Fibroblast of skin of back (primary cell): ENCODE measurements around the gene AUTS2.

ENCODE experiments used
- DNase-seq: peaks from one replicate; pipeline ENCODE4 v3.0.0-alpha.2; 2013

Gene AUTS2

DNA sequence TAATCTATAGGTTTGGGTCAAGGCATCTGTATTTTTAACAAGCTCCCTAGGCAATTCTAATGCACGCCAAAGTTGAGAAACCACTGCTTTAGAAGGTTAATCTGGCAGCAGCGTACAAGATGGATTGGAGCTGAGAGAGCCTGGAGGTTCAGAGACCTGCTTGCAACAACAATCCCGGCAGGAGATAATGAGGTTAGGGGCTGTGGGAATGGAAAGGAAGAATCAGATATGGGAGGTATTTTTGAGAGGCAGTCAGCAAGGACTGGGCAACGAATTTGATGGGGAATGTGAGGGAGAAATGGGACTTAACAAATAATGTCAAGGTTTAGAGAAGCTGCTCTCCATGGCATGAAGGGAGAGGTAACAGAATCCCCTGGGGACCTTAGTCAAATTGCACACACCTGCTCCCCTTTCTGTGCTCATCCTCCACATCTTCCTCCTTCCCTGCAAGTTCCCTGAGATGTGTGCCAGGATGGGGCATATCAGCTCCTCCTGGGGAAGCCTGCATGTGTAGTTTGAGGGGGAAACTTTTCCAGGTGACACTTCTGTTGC, 802.6 kb downstream of the AUTS2 start:
- no peak for DNase-seq

DNA sequence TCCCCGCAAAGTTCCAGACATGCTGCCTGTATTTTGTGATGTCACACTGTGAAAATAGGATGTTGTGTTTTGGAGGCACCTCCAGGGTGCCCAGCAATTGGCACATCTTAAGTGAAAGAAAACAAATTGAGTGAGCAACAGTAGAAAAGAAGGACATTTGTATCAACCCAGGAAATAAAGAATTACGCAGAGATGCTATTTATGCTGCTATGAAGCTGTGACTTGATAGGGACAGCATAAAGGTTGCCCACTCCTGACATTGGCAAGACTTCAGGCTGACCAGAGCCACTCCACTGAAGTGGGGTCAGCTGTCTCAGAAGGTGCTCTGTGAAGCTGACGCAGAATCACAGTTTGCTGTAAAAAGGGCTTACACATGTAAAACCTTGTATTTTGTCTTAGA, 803.8 kb downstream of the AUTS2 start:
- DNase-seq, result no peak

- peak; percentile 11 for DNase-seq
Measured at GRCh38 chr7:70405241-70405640, 807.0 kb downstream of the AUTS2 start.

GRCh38 chr7:70406186-70406949, 808.1 kb downstream of the AUTS2 start:
- peak; percentile 17 for DNase-seq

DNA sequence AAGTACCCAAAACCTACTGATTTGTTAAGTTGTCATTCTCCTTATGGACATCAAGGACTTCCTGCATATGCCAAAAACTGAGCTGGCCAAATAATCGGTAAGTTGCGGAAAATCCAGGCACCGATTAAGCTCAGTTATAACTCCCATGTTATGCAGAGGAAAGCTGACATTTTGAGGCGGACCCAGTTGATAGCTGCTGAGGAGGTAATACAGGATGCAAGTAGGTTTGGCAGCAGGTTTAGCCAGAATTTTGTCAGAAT, 808.6 kb downstream of the AUTS2 start:
- no peak for DNase-seq

DNA sequence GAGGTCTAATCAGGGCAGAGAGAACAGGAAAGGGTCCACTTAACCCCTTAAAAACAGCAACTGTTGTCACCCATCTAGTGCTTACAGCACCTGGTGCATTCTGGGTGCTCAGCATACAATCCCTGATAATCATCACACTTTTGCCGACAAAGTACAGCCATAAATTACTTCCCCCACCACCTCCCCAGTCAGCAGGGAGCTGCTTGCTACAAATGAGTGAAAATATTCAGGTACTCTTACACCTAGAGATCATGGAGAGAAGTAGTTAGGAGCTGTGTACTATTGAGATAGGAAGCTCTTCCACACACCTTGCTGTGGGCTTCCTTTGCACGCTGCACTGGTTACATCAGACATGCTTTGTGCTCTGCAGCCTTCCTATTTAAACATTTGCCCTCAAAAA, 810.2 kb downstream of the AUTS2 start:
- no peak for DNase-seq

DNA sequence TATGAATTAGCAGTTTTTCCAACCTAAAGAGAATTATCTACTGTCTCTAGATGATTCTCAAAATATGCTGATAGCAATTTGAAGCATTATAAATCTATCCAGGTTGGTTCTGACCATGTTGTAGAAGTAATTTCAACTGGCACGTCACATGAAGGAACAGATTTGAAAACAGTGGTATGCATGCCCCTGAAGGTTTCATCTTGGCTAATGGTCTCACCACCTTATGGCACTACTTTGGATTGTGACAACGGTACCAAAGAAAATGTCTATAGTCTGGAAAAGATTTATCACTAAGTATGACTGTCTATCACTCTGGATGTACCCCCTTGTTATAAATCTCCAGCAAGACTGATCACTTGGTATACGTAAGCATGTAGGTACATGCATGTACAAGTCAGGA, 810.6 kb downstream of the AUTS2 start:
- no peak for DNase-seq

- DNase-seq, result no peak
Measured at GRCh38 chr7:70410134-70410750, 812.0 kb downstream of the AUTS2 start.

DNA sequence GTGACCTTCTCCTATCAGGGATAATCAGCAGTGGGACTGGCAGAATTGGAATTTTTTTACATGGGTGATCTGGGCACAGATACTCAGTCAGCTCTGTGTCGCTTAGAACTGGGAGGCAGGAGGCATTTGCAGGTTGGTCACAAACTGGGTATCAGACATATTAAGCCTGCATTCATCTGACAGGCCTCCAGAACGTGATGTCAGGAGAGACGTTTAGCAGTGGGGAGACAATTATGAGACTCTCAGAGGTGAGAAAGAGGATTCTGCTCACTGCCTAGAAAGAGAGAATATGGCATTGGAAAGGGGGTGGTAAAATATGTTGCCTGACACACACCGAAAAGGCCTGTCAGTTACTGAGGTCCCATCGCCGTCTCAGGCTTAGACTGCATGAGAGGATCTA, 816.1 kb downstream of the AUTS2 start:
- no peak for DNase-seq

DNA sequence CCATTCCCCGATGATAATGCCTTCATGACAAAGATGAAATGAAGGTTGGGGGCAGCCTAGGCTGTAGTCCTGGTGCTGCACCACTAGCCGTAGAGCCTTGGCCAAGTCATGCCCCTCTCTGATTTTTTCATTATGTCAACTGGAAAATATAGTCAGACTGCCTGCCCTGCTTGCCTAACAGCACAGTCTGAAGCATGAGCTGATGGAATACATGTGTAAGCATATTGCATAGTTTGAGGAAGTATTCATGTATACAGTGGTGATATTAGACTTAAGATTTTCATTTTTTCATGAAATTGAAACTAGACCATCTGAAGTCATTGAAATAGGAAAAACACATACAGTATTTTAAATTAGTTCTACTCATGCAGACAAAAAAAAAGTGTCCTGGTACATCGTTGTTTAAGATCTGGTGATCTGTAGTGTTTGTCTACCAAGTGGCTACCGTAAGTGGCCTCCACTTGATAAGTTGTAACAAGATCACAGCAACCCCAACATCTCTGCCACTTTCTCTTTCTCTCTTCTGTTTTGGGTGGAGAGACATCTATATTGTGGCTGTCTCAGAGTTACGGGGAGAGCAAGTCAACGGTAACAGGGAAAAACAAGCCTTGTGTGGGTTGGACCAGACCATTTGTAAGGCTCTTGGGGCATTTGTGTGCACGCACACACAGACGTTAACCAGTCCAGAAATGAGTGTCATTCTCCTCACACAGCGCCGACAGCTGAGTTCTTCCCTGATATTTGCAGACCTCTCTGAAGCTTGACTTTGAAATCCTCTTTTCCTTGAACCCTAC, 817.1 kb downstream of the AUTS2 start:
- no peak for DNase-seq

DNA sequence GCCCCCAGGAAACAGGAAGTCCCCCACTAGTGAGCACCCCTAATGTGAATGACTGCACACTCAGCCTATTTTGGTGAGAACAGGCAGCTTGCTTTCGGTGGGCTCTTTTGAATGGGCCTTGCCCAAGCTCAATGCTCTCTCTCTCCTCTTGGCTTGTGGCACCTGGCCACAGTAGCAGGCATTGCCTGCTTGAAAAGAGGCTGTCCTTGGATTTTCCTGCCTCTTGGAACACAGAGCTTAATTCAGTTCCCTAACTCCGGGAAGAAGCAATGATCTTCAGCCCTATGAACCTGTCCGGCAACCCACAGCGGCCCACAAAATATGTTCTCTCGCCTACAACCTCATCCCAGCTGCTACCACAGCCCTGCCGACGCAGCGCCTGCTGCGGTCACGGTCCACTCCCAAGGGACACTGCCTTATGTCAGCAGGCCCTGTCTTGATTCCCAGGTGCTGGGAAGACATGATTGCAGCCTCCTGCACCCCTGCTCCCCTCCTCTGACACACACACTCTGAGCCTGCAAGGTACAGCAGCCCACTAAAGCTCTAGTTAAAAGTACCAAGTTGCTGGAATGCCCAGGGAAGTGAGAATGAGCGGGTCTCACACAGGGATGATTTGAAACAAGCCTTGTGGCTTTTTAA, 818.2 kb downstream of the AUTS2 start:
- DNase-seq, result no peak

DNA sequence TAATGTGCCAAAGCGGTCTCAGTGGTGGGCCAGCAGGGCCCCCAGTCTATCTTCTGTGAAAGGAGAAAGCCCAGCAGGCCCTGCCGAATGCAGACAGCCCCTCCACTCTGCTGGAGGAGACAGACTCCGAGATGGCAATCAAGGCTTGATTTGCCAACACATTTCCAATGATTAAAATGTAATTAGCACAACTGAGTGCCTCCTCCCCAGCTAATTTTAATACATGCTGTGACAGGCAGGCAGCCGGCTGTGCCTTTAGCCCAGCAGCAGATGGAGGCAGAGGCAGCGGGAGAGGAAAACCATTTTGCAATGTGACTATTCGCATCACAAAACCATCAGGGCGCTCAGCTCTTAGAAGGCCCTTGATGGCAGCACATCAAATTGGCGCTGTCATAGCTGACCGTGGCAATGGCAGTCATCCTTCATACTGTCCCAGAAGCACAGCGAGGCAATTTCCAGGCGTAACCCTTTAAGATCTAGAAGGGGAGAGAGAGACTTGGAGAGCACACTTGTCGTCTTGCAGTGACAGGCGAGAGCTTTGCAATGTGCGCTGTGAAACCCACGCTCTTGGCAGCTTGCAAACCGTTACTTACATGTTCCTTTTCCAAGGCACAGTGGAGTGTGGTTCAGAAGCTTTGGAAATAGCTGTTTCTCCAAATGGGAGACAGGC, 818.8 kb downstream of the AUTS2 start:
- DNase-seq, result no peak

DNA sequence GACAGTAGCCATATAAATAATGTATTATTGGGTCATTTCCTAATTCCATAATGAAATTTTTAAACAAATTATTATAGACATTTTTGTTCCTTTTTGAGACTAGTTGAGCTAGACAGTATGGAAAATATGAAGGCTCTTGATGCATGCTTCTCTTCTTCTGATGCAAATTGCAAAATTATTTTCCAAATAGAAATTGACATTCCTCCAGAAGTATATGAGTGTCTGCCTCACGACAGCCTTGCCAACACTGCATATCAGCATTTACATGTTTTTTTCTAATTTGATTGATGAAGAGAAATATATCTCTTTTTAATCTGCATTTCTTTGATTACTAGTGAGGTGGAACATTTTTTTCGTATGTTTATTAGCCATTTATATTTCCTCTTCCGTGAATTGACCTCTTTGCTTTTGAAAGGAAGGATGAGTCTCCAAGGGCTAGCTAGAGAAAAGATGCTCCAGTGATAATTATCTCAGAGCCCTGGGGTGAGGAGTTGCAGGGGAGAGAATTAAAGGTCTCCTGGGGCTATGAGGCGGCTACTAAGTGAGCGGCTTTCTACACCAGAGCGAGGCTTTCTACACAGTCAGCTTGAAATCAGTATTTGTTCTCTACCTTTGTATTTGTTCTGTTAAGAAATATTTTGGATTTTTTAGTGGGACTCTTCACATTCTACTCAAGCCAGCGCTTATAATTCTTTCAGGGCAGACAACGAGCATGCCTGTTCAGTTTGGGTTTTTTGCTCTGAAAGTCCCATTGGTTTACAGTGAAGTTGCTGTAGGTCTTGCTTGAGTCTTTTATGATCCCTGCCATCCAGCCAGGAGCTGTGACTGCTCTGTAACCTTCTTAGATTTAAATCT, 821.5 kb downstream of the AUTS2 start:
- no peak for DNase-seq

- no peak for DNase-seq
Measured at GRCh38 chr7:70420381-70420662, 822.0 kb downstream of the AUTS2 start.

DNA sequence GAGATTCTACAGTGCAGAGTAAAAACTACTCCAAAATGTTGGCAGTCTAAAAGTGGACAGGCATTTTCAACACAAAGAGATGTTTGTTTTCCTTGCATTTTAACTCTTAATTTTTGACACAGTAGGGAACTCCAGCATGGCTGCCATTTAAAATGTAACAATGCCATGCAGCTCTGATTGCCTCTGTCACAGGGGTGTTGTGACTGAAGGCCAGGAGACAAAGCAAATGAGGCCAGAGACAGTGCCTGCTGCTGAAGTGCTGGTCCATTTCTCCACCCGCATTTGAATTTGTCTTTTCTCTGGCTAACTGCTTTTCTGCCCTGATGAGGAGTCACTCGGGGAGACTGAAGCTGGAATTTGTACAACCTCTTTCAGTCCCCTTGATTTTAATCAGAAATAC, 823.0 kb downstream of the AUTS2 start:
- no peak for DNase-seq

GRCh38 chr7:70426249-70426880, 828.1 kb downstream of the AUTS2 start:
- DNase-seq, result no peak

GRCh38 chr7:70432567-70433001, 834.3 kb downstream of the AUTS2 start:
- no peak for DNase-seq

DNA sequence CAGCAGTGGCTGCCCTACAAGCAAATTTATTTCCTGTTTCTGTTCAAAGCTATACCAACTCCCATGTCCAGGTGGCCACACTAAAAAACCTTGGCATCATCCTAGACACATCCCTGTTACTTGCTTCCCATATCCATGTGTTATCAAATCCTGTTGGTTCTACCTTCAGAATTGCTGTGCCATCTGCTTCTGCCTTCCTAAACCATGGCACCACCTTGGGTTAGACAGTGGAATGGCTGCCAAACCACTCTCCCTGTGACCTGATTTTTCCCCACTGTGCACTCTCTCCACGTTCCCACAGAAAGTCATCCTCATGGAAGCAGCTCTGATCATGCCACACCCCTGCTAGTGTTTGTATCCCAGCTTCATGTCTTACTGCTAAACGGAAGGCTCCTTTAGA, 836.1 kb downstream of the AUTS2 start:
- DNase-seq, result no peak

DNA sequence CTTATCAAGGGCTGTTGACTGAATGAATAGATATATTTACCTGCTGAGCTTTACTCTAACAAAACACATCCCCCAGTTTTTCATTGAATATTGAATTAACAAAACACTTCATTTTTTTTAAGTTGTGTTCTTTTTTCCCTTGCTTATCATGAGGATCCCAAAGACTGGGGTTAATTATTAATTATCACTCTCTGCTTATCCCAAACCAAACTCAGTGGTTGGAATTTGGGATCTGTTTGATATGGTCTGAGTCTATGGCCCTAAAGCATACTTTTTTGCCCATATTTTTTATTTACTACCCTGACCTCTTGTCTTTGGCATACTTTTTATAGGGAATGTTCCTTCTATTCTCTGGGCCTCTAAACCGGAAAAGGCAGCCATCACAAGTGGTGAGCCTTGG, 836.5 kb downstream of the AUTS2 start:
- no peak for DNase-seq

DNA sequence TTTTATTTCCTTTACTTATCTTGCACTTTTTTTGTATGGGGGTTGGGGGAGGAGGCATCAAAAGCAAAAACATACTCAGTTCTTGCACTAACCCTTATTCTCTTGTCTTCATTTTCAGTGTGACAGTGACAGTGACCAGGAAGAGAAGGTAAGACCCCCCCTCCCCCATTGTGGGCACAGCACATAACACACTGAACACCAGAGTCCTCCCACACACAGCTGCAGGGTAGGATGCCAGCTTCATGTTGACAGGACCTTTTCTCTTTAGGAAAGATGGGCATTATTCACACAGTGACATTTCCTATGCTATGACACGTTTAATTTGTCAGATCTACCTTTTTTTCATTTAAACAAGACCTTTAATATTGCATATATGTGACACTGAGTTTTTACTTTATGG, 837.4 kb downstream of the AUTS2 start:
- no peak for DNase-seq

- no peak for DNase-seq
Measured at GRCh38 chr7:70436790-70437350, 838.6 kb downstream of the AUTS2 start.
